ENCODE data around the gene USP26.
A peak's percentile ranks its signal among the peaks of the same experiment; 100 is the strongest.
"Not testable (repeated sequence)": the region's sequence is repeated elsewhere in the genome, so short reads cannot be mapped to it uniquely, and the experiment has no call there.

USP26 gene

GRCh38 chrX:133097031-133097430 lies at the start of gene USP26:
USP26 (minus strand) TSS chrX:133097109; CDS start chrX:133028220, 68,889 bp downstream.
- DNase-seq (ENCODE audit: low spot score), result no peak

- DNase-seq (ENCODE audit: low spot score), result no peak
These were observed 37.4 kb upstream of the USP26 start for GRCh38 chrX:133134282-133134681.

DNA sequence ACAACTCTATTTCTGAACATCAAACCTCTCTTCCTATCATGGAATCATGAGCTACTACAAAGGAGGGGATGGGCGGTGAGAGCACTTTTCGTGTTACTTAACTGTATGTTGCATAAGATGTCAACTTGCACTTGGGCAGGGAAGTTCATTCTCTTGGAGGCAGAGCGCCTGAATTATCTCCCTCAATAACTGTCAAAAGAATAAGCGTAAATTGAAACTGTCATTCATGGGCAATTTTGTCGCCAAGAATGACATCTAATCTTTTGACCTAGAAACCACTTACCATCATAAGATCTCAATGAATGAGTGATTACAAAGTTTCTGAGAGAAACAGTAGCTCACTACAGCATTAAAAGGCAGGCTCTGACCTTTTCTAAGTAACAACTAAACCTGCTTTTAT lies 23.5 kb upstream of the USP26 start:
- DNase-seq (ENCODE audit: low spot score), result no peak

GRCh38 chrX:133094098-133094731 lies 2.7 kb downstream of the USP26 start:
- no peak for DNase-seq (ENCODE audit: low spot score)

DNA sequence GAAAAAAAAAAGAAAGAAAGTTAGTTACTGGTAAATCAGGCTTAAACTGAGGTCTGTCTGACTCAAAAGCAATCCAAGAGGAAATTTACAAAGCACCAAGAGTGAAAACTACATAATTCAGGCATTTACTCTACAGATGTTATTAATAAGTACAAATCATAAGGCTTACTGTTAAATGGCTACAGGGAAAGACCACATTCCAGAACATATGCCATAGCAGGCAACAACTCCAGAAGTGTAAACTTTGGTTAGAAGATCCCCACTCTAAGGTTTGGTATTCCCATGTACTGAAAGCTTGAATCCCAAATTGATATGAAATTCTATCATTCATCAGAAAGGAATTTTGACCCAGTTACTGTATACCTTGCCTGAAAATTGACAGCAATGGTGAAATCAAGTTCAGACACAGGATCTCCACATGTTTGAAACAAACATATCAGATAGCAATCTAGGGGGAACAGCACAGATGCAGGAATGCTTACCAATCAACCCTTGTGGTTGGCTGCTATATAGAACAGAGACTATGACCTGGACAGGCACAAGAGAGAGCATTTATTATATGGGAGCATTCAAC lies 6.6 kb downstream of the USP26 start:
- no peak for DNase-seq (ENCODE audit: low spot score)

DNA sequence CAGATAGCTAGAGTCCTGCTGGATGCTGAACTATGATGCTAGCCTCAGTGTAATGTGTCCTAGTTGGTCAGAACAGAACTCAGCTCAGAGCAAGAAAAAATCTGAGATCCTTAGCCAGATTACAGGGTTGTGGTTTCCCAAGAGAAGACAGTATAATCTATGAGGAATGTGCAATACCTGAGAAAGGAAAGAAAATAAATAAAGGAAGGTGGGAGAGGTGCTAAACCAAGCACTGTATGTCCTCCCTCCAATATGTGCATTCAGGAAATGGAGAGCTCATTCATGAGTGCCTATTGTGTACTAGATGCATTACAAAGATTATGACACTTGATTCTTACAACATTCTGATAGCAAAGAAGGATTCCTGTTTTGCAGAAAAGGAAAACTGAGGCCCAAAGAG lies 7.5 kb downstream of the USP26 start:
- DNase-seq (ENCODE audit: low spot score), result no peak

DNA sequence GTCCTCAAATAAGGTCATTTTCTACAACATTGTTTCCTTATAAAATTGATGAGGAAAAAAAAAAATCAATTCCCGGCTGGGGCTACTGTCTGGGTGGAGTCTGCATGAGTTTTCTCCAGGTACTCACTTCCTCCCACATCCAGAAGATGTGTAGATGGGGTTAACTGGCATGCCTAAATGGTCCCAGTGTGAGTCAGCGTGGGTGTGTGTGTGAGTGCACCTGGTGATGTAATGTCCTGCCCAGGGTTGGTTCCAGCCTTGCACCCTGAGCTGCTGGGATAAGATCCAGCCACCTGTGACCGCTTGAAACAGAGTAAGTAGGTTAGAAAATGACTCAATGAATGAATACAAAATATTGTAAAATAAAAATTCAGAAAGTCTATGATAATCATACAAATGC lies 11.1 kb downstream of the USP26 start:
- no peak for DNase-seq (ENCODE audit: low spot score)

DNA sequence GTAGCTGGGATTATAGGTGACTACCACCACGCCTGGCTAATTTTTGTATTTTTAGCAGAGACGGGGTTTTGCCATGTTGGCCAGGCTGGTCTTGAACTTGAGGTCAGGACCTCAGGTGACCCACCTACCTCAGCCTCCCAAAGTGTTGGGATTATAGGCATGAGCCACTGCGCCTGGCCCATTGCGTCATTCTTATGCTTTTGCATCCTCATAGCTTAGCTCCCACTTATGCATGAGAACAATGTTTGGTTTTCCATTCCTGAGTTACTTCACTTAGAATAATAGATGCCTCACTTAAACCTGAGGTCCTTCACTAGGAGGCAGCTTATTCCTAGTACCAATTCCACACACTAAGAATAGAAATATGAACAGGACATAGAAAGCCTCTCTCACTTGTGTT lies 11.9 kb downstream of the USP26 start:
- DNase-seq (ENCODE audit: low spot score), result not testable (repeated sequence)

GRCh38 chrX:133083899-133084298 lies 13.0 kb downstream of the USP26 start:
- DNase-seq (ENCODE audit: low spot score), result no peak

GRCh38 chrX:133081990-133082389 lies 14.9 kb downstream of the USP26 start:
- no peak for DNase-seq (ENCODE audit: low spot score)

GRCh38 chrX:133077856-133078255 lies 19.1 kb downstream of the USP26 start:
- not testable (repeated sequence) for DNase-seq (ENCODE audit: low spot score)

GRCh38 chrX:133072566-133072965 lies 24.3 kb downstream of the USP26 start:
- no peak for DNase-seq (ENCODE audit: low spot score)

DNA sequence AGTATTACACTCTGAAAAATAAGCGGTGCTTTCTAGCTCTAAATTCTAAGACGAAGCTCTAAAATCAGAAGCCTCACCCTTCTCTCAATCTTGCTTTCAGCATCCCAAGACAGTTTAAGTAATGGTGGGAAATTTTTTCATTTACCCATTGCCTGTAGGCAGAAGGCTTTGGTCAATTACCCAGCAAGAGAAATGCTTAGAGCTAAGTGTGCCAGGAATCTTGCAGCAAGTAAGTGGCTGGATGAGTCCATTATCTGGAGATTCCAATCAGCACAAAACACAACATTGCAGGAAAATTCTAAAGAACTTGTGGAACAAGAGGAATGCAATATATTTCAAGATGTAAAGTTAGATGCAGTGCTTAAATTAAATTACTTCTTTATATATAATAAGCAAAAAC lies 28.4 kb downstream of the USP26 start:
- DNase-seq (ENCODE audit: low spot score), result no peak

GRCh38 chrX:133056341-133056740 lies 40.6 kb downstream of the USP26 start:
- no peak for DNase-seq (ENCODE audit: low spot score)

DNA sequence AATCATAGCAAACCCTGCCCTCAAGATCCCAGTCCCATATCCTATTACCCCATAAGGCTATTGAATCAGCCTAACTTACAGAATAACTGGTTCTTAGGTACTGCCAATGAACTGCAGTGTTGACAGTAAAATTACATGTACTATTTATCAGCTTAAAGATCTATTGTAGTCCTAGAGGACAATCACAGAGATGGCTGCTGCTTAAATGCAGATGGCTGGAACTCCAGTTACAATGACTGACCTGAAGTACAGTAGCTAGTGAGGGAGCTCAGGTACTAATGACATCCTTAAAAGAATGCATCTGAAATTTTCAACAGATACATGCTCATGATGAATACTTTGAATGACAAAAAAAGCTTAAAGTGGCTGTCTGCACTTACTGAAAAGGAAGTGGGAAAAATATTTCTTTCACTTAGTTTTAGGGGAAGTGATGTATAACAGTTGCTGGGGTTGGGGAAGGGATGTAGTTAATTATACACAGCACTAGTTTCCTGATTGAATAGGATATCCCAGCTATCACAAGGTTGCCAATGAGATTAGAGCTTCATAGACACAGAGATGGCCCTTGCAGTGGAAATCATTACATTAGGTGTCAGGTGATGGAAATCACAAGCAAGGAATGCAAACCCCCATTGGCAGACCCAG lies 42.0 kb downstream of the USP26 start:
- DNase-seq (ENCODE audit: low spot score), result no peak

DNA sequence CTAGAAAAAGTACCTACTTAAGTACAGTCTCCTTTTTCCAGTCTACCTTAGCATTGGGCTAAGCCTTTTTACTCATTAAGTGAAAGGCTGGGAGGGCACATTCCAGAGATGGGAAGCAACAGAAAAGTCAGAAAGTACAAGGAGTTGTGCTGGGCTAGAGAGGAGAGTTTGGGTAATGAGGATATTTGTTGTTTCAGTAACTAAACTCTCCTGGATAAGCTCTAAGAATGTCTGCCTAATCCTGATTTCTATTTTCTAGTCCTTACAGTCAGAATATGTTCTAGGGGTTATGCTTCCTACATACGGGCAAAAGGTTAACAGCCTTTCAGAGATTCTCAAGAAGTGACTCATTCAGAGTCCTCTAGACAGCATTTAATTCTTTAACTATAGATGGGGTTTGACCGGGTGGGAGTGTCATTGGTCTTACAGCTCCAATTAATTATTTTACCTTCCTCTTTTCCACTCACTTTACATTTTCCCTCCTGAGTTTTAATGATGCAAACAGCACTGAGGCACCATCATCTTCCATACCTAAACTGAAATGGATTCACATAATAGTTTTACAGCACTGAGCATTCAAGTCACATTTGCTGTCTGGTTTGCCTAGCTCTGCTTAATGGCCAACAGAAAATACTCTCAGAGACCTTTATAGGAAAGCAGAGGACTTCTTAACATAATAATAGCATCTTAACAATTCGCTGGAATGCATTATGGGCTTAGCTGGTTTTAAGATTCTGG lies 42.9 kb downstream of the USP26 start:
- DNase-seq (ENCODE audit: low spot score), result no peak

DNA sequence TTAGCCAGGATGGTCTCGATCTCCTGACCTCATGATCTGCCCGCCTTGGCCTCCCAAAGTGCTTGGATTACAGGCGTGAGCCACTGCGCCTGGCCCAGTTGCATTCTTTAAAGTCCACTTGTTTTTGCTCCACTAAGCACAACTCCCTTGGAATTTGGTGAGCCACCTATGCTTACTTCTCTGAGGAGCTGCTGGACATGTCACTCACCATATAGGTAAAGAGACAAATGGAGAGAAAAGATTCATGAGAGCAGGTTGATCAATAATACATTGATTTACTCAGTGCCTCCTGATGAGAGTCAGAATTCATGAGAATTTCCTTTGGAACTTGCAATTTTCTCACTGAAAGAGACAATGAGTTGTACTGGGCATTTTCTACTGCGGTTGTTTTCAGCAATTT lies 48.2 kb downstream of the USP26 start:
- no peak for DNase-seq (ENCODE audit: low spot score)

- no peak for DNase-seq (ENCODE audit: low spot score)
These were observed 50.3 kb downstream of the USP26 start for GRCh38 chrX:133046601-133047000.

GRCh38 chrX:133045986-133046385 lies 50.9 kb downstream of the USP26 start:
- peak; percentile 10 for DNase-seq (ENCODE audit: low spot score)

DNA sequence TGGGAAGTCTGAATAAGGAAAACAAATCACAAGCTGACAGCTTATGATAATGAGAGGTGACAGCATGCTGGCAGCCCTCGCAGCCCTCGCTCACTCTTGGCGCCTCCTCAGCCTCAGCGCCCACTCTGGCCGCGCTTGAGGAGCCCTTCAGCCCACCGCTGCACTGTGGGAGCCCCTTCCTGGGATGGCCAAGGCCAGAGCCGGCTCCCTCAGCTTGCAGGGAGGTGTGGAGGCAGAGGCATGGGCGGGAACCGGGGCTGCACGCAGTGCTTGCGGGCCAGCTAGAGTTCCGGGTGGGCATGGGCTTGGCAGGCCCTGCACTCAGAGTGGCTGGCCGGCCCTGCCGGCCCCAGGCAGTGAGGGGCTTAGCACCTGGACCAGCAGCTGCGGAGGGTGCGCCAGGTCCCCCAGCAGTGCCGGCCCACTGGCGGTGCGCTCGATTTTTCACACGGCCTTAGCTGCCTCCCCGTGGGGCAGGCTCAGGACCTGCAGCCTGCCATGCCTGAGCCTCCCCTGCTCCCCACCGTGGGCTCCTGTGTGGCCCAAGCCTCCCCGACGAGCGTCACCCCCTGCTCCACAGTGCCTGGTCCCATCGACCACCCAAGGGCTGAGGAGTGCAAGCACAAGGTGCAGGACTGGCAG lies 52.6 kb downstream of the USP26 start:
- DNase-seq (ENCODE audit: low spot score), result not testable (repeated sequence)

- no peak for DNase-seq (ENCODE audit: low spot score)
These were observed 54.6 kb downstream of the USP26 start for GRCh38 chrX:133042260-133042659.

DNA sequence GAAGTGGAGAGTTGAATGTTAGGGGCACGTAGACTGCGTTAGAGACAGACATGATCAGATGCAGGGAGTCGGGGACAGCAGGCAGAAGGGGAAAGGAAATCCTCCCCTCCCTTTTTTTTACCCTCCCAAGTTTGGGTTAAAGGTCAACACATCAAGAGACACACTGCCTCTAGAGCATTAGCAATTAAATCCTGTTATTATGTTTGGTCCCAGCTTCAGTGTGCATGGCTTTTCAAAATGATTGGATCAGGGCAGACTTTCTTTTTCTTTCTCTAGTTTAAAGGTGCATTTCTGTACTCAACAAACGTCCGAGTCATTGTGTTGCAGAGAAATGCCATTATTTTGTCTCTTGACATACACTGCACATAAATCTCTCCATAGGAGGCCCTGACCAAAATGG lies 63.9 kb downstream of the USP26 start:
- no peak for DNase-seq (ENCODE audit: low spot score)

DNA sequence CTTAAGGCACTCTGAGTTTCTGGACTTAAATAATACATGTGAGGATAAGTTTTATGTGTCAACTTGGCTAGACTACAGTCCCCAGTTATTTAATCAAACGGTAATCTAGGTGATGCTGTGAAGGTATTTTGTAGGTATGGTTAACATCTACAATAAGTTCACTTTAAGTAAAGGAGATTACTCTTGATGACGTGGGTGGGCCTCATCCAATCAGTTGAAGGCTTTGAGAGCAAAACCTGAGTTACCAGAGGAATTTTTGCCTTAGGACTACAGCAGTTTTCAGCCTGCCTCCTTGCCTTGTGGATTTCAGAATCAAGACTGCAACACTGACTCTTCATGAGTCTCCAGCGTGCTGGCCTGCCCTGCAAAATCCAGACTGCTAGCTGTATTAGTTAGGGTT lies 78.7 kb downstream of the USP26 start:
- no peak for DNase-seq (ENCODE audit: low spot score)

Measured in HuH-7.5 (cell line).